ENCODE measurements around the gene COBLL1. TPM values are rescaled to one million over a fixed set of nuclear protein-coding genes. Genes with fewer than 3 reads are reported as not detected.

Gene COBLL1, protein sequence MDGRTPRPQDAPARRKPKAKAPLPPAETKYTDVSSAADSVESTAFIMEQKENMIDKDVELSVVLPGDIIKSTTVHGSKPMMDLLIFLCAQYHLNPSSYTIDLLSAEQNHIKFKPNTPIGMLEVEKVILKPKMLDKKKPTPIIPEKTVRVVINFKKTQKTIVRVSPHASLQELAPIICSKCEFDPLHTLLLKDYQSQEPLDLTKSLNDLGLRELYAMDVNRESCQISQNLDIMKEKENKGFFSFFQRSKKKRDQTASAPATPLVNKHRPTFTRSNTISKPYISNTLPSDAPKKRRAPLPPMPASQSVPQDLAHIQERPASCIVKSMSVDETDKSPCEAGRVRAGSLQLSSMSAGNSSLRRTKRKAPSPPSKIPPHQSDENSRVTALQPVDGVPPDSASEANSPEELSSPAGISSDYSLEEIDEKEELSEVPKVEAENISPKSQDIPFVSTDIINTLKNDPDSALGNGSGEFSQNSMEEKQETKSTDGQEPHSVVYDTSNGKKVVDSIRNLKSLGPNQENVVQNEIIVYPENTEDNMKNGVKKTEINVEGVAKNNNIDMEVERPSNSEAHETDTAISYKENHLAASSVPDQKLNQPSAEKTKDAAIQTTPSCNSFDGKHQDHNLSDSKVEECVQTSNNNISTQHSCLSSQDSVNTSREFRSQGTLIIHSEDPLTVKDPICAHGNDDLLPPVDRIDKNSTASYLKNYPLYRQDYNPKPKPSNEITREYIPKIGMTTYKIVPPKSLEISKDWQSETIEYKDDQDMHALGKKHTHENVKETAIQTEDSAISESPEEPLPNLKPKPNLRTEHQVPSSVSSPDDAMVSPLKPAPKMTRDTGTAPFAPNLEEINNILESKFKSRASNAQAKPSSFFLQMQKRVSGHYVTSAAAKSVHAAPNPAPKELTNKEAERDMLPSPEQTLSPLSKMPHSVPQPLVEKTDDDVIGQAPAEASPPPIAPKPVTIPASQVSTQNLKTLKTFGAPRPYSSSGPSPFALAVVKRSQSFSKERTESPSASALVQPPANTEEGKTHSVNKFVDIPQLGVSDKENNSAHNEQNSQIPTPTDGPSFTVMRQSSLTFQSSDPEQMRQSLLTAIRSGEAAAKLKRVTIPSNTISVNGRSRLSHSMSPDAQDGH
- total RNA-seq (1 to 10 TPM; 4.2 to 5.6 TPM), polyA plus RNA-seq (under 1 TPM in 1 of 3 donors, not detected in 2; 0.16 TPM), total RNA-seq (0 to 0.25 (median 0.07) reads per million in 6 experiments)

GRCh38 chr2:164841719-164842623 lies at the start of gene COBLL1:
Gene COBLL1 (minus strand): TSS chr2:164841823. CDS start chr2:164841196, 627 bp downstream.
- H3K27ac Mint-ChIP-seq = peak within 1 kb of the TSS in 1 of 10 donors; percentile 75
- H3K9me3 Mint-ChIP-seq = peaks cover 0 to 2% (median 0%) of the 10 kb centered on the region in 9 donors

DNA sequence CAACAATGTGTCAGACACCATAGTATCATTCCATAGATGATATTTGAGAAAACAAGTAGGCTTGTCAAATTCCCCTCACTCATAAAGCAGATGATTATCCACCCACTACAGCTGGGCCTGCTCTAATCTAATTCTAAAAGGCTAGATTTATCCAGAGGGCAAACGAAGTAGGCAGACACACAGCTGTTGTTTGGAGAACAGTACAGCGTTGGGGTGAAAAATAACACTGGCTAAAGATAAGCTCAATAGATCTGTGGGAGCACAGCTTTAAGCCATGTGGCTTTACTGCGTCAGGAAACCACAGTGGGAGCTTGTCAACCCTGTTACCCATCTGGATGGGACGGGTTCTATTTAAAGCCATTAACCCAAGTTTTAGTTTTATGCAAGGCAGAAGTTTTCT lies 48.9 kb upstream of the COBLL1 start:
- H3K27me3 Mint-ChIP-seq = peaks cover 0 to 9% (median 0%) of the 10 kb centered on the region in 5 donors
- no peak overlapping the region for H3K27ac Mint-ChIP-seq
- no peak overlapping the region for H3K4me3 Mint-ChIP-seq
- ATAC-seq = no peak
- POLR2A ChIA-PET = no interaction called here
- H3K36me3 Mint-ChIP-seq = no peaks in the 10 kb centered on the region
- H3K4me1 Mint-ChIP-seq = no peaks in the 10 kb centered on the region
- H3K9me3 Mint-ChIP-seq = no peaks in the 10 kb centered on the region
- DNase-seq = no peak

More at GRCh38 chr2:164841719-164842623, at the start of gene COBLL1:
- peaks cover 2 to 19% (median 10%) of the 10 kb centered on the region in 4 donors for H3K4me1 Mint-ChIP-seq
- H3K4me3 Mint-ChIP-seq = peak within 1 kb of the TSS; percentile 56 to 87 (median 72)
- ATAC-seq = peak; percentile 60 to 63
- DNase-seq = peak in 5 of 10 donors; percentile 5 to 58 (median 16)
- H3K27me3 Mint-ChIP-seq = peaks cover 25 to 49% (median 31%) of the 10 kb centered on the region in 5 donors
- no peaks in the 10 kb centered on the region for H3K36me3 Mint-ChIP-seq
- POLR2A ChIA-PET = no interaction called here

DNA sequence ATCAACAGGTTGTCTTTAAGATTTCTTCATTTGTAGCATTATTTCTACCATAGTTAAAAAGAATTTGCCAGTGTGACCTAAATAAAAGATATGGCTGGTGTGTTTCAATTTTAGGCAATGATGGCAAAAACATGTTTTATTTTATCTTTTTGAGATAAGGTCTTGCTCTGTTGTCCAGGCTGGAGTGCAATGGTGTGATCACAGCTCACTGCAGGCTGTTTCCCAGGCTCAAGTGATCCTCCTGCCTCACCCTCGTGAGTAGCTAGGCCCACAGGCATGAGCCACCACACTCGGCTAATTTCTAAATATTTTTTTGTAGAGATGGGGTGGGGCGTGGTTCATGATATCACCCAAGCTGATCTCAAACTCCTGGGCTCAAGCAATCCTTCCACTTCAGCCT lies 47.0 kb upstream of the COBLL1 start:
- no peak overlapping the region for H3K4me3 Mint-ChIP-seq
- H3K9me3 Mint-ChIP-seq = peaks cover 0 to 3% (median 0%) of the 10 kb centered on the region in 9 donors
- no peak overlapping the region for H3K27ac Mint-ChIP-seq
- no peaks in the 10 kb centered on the region for H3K36me3 Mint-ChIP-seq
- ATAC-seq = no peak
- POLR2A ChIA-PET = no interaction called here
- peaks cover 0 to 9% (median 0%) of the 10 kb centered on the region in 5 donors for H3K27me3 Mint-ChIP-seq
- DNase-seq = no peak
- no peaks in the 10 kb centered on the region for H3K4me1 Mint-ChIP-seq

DNA sequence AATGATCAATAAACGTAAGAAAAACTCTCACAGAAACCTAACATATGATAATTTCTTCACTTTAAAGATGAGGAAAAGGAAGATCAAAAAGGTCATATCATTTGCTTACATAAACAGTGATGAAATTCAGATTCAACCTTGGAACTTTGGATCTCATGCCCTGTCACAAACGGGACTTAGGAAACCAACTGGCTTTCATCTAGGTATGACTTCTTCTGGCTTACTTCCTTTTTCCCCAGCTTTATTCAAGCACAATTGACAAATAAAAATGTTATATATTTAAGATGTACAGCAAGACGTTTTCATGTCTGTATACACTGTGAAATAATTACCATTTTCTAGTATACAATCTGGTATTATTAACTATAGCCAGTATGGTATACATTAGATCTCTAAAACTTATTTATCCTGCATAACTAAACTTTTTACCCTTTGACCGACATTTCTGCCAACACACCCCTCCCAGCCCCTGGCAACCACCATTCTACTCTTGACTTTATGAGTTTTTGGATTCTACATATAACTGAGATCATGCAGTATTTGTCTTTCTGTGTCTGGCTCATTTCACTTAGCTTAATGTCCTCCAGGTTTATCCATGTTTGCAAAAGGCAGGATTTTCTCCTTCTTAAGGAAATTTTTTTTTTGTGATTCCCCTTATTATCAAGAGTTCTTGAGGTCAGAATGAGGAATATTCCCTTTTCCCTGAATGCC lies 46.0 kb upstream of the COBLL1 start:
- peaks cover 0 to 3% (median 0%) of the 10 kb centered on the region in 9 donors for H3K9me3 Mint-ChIP-seq
- POLR2A ChIA-PET = no interaction called here
- H3K27ac Mint-ChIP-seq = no peak overlapping the region
- H3K4me1 Mint-ChIP-seq = no peaks in the 10 kb centered on the region
- no peaks in the 10 kb centered on the region for H3K36me3 Mint-ChIP-seq
- H3K4me3 Mint-ChIP-seq = no peak overlapping the region
- DNase-seq (no peak), ATAC-seq (no peak)
- peaks cover 0 to 9% (median 0%) of the 10 kb centered on the region in 5 donors for H3K27me3 Mint-ChIP-seq

DNA sequence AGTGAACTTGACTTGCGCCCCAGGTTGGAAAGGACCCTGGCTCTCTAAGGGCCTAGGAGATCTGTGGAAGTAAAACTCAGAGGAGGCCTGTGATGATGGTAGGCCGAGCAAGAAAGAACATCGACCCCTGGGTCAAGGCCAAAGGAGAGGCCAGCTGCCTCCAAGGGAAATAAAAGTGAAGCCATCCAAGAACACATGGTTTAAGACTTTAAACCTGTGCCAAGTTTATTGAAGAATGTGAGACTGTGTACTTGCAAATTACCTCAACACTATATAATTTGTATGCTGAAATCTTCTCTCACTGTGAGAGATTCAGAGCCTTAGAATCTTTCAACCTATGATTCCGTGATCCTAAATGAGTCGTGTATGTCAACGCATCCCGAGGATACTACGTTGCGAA lies 40.7 kb upstream of the COBLL1 start:
- ATAC-seq (no peak), DNase-seq (no peak)
- H3K4me3 Mint-ChIP-seq = no peak overlapping the region
- H3K36me3 Mint-ChIP-seq = no peaks in the 10 kb centered on the region
- peaks cover 0 to 1% (median 0%) of the 10 kb centered on the region in 4 donors for H3K4me1 Mint-ChIP-seq
- H3K27me3 Mint-ChIP-seq = no peaks in the 10 kb centered on the region
- no peak overlapping the region for H3K27ac Mint-ChIP-seq
- H3K9me3 Mint-ChIP-seq = peaks cover 0 to 3% (median 0%) of the 10 kb centered on the region in 9 donors
- POLR2A ChIA-PET = no interaction called here

GRCh38 chr2:164881524-164881923 lies 39.9 kb upstream of the COBLL1 start:
- Mint-ChIP-seq H3K9me3 (peaks cover 0 to 3% (median 0%) of the 10 kb centered on the region in 9 donors), H3K4me1 (peaks cover 0 to 4% (median 0%) of the 10 kb centered on the region in 4 donors), H3K27ac (no peak overlapping the region), H3K36me3 (no peaks in the 10 kb centered on the region), H3K27me3 (no peaks in the 10 kb centered on the region), H3K4me3 (no peak overlapping the region)
- DNase-seq (no peak), ATAC-seq (no peak)
- POLR2A ChIA-PET = no interaction called here

DNA sequence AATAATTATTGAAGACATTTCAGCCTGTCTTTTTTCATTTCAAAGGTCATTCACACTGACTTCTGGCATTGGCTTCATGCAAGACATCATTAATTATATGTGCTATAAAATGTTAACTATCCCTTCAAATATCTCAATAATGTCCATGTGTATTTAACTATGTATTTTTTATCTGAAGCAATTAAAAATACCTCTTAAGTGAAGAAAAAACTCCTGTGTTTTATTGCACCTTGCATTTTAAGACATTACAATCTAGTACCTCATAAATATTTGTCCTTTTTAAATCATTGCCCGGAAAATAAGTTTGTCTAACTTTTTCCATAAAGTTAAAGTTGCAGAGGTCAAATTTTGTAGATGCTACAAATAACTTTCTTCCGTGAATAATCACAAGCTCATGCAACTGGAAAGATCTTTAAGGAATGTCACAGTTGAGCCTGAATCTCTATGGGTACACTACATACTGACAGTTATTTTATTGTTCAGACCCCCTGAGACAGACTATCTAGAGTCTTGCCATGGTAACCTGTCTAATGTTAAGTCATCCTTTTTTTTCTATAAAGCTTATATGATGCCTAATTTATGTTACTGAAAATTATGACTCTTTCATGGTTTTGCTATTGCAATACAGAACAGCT lies 38.4 kb upstream of the COBLL1 start:
- Mint-ChIP-seq H3K27ac (no peak overlapping the region), H3K36me3 (no peaks in the 10 kb centered on the region), H3K4me1 (peaks cover 0 to 4% (median 0%) of the 10 kb centered on the region in 4 donors), H3K27me3 (no peaks in the 10 kb centered on the region), H3K4me3 (no peak overlapping the region), H3K9me3 (no peaks in the 10 kb centered on the region)
- POLR2A ChIA-PET = no interaction called here
- no peak for ATAC-seq
- DNase-seq = no peak

- Mint-ChIP-seq H3K4me3 (no peak overlapping the region), H3K36me3 (no peaks in the 10 kb centered on the region), H3K9me3 (peaks cover 0 to 2% (median 0%) of the 10 kb centered on the region in 9 donors), H3K4me1 (peaks cover 0 to 4% (median 0%) of the 10 kb centered on the region in 4 donors), H3K27ac (no peak overlapping the region), H3K27me3 (peaks cover 0 to 4% (median 0%) of the 10 kb centered on the region in 5 donors)
- POLR2A ChIA-PET = no interaction called here
- DNase-seq (no peak), ATAC-seq (no peak)
Observed at GRCh38 chr2:164877927-164878326, 36.3 kb upstream of the COBLL1 start.

DNA sequence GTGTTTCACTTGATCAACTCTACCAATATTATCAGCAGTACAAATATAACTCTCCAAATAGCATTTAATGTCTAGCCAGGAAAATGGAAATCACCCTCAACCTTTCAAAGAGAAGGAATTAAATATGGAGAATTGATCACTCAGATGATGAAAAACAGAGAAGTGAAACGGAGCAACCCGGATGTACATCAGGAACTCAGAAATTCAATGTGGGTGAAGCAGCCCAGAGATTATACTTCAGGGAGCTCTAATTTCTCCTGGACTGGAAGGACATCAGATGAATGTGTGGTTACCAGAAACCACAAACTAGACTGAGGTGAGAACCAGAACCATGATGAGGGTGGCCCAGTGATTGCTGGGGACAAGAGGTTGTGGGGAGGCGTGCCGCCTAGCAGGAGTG lies 35.5 kb upstream of the COBLL1 start:
- Mint-ChIP-seq H3K4me3 (no peak overlapping the region), H3K27ac (no peak overlapping the region), H3K9me3 (peaks cover 0 to 2% (median 0%) of the 10 kb centered on the region in 9 donors), H3K4me1 (peaks cover 0 to 4% (median 0%) of the 10 kb centered on the region in 4 donors), H3K36me3 (no peaks in the 10 kb centered on the region), H3K27me3 (peaks cover 0 to 4% (median 0%) of the 10 kb centered on the region in 5 donors)
- POLR2A ChIA-PET = no interaction called here
- no peak for ATAC-seq
- DNase-seq = no peak

GRCh38 chr2:164875334-164876205 lies 33.9 kb upstream of the COBLL1 start:
- Mint-ChIP-seq H3K27me3 (peaks cover 0 to 4% (median 0%) of the 10 kb centered on the region in 5 donors), H3K4me1 (peaks cover 0 to 4% (median 0%) of the 10 kb centered on the region in 4 donors), H3K4me3 (no peak overlapping the region), H3K36me3 (no peaks in the 10 kb centered on the region), H3K27ac (no peak overlapping the region), H3K9me3 (peaks cover 0 to 2% (median 0%) of the 10 kb centered on the region in 9 donors)
- POLR2A ChIA-PET = no interaction called here
- no peak for DNase-seq
- ATAC-seq = no peak
